Activated T-helper 1 cell treated with Interleukin-2 at 50 U/mL for 16 hours (primary cell): ENCODE data around the gene CRY2.
"Not testable (repeated sequence)": the region's sequence is repeated elsewhere in the genome, so short reads cannot be mapped to it uniquely, and the experiment has no call there.

Experiments used
- DNase-seq: peaks from one replicate; pipeline ENCODE4 v3.0.0-alpha.2; 2020; ENCODE audit warnings: low read depth

The CRY2 gene

GRCh38 chr11:45846974-45847910 is at the start of gene CRY2:
CRY2 (plus strand) TSS chr11:45847475; CDS start chr11:45847491, 16 bp downstream.
- peak; percentile 96 for DNase-seq

GRCh38 chr11:45798793-45799441 is 48.4 kb upstream of the CRY2 start:
- no peak for DNase-seq

GRCh38 chr11:45799562-45799961 is 47.7 kb upstream of the CRY2 start:
- no peak for DNase-seq

DNA sequence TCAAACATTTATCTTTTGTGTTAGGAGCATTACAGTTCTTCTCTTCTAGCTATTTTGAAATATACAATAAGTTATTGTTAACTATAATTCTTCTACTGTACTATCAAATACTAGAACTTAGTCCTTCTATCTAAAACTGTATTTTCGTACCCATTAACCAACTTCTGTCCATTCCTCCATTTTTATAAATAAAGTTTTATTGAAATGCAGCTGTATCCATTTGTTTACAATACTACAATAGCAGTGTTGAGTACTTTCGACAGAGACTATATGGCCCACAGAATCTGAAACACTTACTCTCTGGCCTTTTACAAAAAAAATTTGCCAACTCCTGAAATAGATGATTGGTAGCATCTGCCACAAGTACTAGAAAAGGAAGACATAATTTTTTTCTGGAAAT is 47.0 kb upstream of the CRY2 start:
- no peak for DNase-seq

DNA sequence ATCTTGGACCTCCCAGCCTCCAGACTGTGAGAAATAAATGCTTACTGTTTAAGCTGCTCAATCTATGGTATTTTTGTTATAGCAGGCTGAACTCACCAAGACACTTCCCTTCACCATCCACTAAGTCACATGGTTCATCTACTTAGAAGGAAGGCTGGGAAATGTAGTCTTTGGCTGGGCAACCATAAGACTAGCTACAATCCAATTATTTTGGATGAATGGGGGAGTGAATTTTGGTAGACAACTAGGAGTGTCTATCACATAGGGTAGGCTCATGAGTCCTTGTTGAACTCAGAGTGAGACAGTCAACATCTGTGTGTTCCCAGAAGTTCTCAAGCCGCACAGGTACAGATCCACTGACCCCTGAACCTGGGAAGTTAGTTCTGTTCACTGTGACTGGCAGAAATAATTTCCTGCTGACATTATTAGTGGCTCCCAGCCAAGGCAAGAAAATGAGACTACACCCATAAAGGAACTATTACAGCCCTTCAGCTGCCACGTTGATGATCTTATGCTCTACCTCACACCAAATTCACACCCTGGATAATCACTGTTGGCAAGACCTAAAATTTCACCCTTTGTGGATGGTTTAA is 45.5 kb upstream of the CRY2 start:
- DNase-seq = no peak

DNA sequence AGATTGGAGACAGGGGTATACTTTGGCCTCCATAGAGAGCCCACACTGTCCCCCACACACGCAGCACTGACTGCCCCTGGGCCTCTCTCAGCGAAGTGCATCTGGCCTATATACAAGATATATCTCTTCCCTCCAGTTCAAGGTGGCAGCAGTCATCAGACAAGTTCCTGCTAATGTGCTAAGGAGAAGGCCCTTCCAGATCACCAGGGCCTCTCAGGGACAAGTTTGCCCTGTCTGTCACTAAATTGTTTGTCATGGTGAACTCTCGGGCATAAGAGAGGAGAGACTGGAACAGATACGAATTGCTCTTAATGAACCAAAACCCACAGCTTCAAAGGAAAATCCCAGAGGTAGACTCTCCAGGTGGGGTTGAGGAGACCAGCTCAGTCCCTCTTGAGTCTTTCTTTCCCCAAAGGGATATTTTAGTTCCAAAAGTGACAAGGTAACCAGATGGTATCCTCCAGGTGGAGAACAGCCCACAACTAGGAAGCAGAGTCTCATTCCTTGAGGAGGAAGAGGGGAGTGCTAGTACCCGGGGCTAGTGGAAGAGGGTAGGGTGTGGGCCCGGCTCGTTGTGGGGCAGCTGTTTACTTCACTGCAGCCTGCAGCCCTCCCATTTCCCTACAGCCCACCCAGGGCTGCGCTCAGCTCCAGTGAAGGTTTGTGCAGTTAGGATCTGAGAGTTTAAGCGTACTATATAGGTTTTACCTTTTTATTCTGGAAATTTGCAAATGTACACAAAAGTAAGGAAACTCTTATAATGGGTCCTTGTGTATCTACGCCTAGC is 44.6 kb upstream of the CRY2 start:
- no peak for DNase-seq

GRCh38 chr11:45803971-45804760 is 43.1 kb upstream of the CRY2 start:
- peak; percentile 68 for DNase-seq

- peak; percentile 93 for DNase-seq
Measured at GRCh38 chr11:45804761-45805304, 42.4 kb upstream of the CRY2 start, which contains the start of gene SLC35C1. SLC35C1 (plus strand) TSS chr11:45805149; CDS start chr11:45805802, 653 bp downstream.

DNA sequence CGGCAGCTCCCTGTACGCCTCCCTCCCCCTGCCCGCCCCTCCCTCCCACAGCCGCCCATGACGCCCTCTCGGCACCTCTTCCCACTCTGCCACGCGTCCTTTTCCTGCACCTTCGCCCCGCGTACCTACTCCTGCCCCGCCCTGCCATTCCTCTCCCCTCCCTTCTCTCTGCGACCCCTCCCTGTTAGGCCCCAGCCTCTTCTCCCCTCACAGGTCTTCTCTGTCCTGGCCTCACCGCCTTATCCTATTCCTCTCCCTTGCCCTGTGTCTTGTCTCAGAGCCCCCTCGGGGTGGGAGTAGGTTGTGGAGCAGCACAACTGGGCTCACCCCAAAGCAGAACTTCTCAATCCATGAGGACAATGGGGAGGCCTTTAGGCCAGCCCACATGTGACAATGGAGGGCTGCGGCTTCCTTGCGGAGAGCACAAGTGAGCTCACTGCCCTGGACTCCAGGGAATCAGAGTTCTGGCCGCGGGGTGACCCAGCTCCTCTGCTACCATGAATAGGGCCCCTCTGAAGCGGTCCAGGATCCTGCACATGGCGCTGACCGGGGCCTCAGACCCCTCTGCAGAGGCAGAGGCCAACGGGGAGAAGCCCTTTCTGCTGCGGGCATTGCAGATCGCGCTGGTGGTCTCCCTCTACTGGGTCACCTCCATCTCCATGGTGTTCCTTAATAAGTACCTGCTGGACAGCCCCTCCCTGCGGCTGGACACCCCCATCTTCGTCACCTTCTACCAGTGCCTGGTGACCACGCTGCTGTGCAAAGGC is 41.8 kb upstream of the CRY2 start:
- DNase-seq = no peak

GRCh38 chr11:45806072-45806933 is 41.0 kb upstream of the CRY2 start:
- no peak for DNase-seq

DNA sequence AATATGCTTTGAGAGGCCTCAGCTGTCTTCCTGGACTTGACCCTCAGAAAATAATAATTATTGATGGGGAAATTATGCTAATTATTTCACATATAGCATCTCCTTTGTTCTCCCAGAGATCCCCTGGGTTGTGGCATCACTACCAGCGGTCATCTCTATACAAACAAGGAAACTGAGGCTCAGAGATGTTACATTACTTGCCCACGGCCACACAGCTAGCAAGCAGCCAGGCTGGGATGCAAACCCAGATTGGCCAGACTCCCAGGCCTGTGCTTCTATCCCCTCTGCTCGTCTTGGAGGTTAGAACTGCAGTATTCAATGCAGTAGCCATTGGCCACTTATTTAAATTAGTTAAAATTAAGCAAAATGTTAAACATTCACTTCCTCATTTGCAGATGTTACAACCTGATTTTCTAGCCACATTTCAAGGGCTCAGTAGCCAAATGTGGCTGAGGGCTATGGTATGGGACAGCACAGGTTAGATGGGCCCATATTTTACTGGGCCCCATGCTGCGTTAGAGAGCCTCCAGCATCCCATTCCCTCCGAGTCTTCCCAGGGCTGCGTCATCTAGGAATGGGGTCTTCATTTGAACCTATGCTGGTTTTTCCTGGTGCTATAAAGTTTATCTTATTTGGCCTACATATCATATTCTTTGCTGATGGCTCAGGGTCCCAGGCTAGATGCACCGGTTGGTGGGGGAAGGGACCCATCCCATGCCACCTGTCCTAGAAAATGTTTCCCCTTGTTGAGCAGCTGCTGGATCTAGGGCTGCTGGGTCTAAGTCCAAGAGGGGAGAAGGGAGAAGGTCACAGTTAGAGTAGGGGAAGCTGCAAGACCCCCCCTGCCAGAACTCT is 40.1 kb upstream of the CRY2 start:
- no peak for DNase-seq

DNA sequence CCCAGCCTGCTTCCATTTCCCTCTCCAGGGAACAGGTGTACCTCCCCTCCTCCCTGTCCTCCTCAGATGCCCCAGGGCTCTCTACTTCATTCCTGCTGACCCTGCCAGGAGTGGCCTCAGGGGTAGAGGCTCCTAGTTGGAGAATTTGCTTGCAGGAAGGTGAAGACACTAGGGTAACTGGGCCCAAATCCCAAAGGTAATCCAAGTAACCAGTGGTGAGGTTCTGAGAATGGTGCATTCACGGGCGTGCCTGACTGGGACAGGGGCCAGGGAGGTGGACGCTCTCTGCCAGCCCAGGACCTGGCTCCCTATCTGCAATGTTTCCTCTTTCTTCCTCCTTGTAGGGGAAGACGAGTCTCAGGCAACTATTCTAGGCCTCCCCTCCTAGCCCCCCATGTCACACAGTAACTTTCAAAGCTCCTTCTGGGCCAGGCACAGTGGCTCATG is 39.5 kb upstream of the CRY2 start:
- no peak for DNase-seq

DNA sequence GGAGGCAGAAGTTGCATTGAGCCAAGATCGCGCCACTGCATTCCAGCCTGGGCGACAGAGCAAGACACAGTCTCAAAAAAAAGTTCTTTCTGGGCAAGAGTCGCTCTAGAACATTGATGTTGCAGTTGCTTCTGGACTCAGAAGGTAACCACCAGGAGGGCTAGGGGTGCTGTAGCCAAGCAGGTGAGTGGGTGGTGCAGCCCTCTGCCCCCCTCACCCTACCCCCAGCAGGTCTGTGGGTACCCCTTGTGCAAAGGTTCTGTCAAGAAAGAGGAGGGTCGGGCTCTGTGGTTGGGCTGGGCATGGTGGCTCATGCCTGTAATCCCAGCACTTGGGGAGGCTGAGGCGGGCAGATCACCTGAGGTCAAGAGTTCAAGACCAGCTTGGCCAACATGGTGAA is 38.8 kb upstream of the CRY2 start:
- DNase-seq = not testable (repeated sequence)

GRCh38 chr11:45809456-45810395 is 37.5 kb upstream of the CRY2 start:
- DNase-seq = no peak

- no peak for DNase-seq
Measured at GRCh38 chr11:45810431-45811108, 36.7 kb upstream of the CRY2 start.

GRCh38 chr11:45811109-45811435 is 36.2 kb upstream of the CRY2 start:
- no peak for DNase-seq
